OCI-LY1 (cell line): ENCODE data around the gene SMYD2.

Experiments used
- H2AFZ ChIP-seq: fragments of 200-600 bp; sonication (generic), shearing (Covaris generic); 2 replicates; pipeline ENCODE4 v1.6.0; 2014; ENCODE audit warnings: antibody characterized with exemption, mild to moderate bottlenecking, low read length
- H3F3A ChIP-seq: fragments of 200-600 bp; sonication (generic), shearing (Covaris generic); 2 replicates; pipeline ENCODE4 v1.6.0; 2014; ENCODE audit warnings: mild to moderate bottlenecking, antibody characterized with exemption, low read length, moderate library complexity; ENCODE audit not compliant: insufficient read depth
- H3K27ac ChIP-seq: fragments of 200-600 bp; sonication (generic); 2 replicates; pipeline ENCODE4 v1.5.1; 2014; ENCODE audit warnings: low read length, mixed run types, mild to moderate bottlenecking, low read depth; ENCODE audit not compliant: poor library complexity, severe bottlenecking
- H3K27me3 ChIP-seq: fragments of 200-600 bp; sonication (generic); 2 replicates; pipeline ENCODE4 v1.6.0; 2014; ENCODE audit warnings: antibody characterized with exemption, mild to moderate bottlenecking, low read length, moderate library complexity; ENCODE audit not compliant: insufficient read depth
- H3K36me3 ChIP-seq: fragments of 200-600 bp; sonication (generic); 2 replicates; pipeline ENCODE4 v1.6.1; 2014; ENCODE audit warnings: mild to moderate bottlenecking, antibody characterized with exemption, low read length, moderate library complexity, mixed read lengths; ENCODE audit not compliant: insufficient read depth
- H3K4me1 ChIP-seq: fragments of 200-600 bp; sonication (generic); 2 replicates; pipeline ENCODE4 v1.5.1; 2014; ENCODE audit warnings: mild to moderate bottlenecking, low read length, moderate library complexity; ENCODE audit not compliant: insufficient read depth, severe bottlenecking
- H3K4me2 ChIP-seq: fragments of 200-600 bp; sonication (generic), shearing (Covaris generic); 2 replicates; pipeline ENCODE4 v1.6.1; 2014; ENCODE audit warnings: low read length
- H3K4me3 ChIP-seq: fragments of 200-600 bp; sonication (generic); 2 replicates; pipeline ENCODE4 v1.5.1; 2014; ENCODE audit warnings: low read length, low read depth, mild to moderate bottlenecking, mixed read lengths; ENCODE audit not compliant: poor library complexity, severe bottlenecking
- H3K79me2 ChIP-seq: fragments of 200-600 bp; shearing (Covaris generic); 2 replicates; pipeline ENCODE4 v1.6.1; 2016; ENCODE audit warnings: mixed run types, low read length, mixed read lengths; ENCODE audit not compliant: insufficient read depth
- H3K9ac ChIP-seq: fragments of 200-600 bp; sonication (generic), shearing (Covaris generic); 2 replicates; pipeline ENCODE4 v1.6.1; 2014; ENCODE audit warnings: mild to moderate bottlenecking, low read length, mixed read lengths
- H3K9me2 ChIP-seq: fragments of 200-600 bp; sonication (generic), shearing (Covaris generic); 2 replicates; pipeline ENCODE4 v1.6.1; 2014; ENCODE audit warnings: low read depth, mild to moderate bottlenecking, low read length, mixed read lengths
- H3K9me3 ChIP-seq: fragments of 200-600 bp; shearing (Covaris generic); 2 replicates; pipeline ENCODE4 v1.6.1; 2014; ENCODE audit warnings: low read length, mixed read lengths
- H4K20me1 ChIP-seq: fragments of 200-600 bp; sonication (generic), shearing (Covaris generic); 2 replicates; pipeline ENCODE4 v1.6.0; 2016; ENCODE audit warnings: mild to moderate bottlenecking, low read length; ENCODE audit not compliant: insufficient read depth
- EZH2 ChIP-seq: fragments of 200-600 bp; sonication (generic), shearing (Covaris generic); IDR thresholded peaks from 2 replicates; pipeline ENCODE4 v1.8.0; 2017; ENCODE audit warnings: borderline replicate concordance, mixed run types, mild to moderate bottlenecking, antibody characterized with exemption, low read length, moderate library complexity, mixed read lengths
- TF ChIP-seq, protein P1 (sequence below): fragments of 200-600 bp; sonication (generic), shearing (Covaris generic); IDR thresholded peaks from 2 replicates; pipeline ENCODE4 v1.5.1; 2017; ENCODE audit warnings: mild to moderate bottlenecking, antibody characterized with exemption, low read length, moderate library complexity, mixed read lengths

Gene SMYD2

DNA sequence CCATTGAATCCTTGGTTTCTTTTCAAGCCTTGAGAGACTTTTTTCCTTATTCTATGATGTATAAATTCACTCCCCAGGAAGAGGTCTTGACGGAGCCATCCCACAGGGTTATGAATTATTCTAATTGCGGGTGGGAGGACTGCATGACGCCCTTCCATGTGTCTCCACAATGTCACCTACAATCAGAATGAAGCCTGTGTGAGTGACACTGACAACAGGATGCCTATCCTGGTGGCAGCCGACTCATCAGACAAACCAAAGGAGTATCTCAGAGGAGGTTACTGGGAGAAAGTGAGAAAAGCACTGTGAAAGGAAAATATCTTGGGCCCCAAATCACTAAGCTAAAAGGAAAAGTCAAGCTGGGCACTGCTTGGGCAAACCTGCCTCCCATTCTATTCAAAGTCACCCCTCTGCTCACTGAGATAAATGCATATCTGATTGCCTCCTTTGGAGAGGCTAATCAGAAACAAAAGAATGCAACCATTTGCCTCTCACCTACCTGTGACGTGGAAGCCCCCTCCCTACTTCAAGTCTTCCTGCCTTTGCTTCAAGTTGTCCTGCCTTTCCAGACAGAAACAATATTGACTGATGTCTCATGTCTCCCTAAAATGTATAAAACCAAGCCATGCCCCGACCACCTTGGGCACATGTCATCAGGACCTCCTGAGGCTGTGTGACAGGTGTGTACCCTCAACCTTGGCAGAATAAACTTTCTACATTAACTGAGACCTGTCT is 98.4 kb downstream of the SMYD2 start:
- H3K9ac ChIP-seq = no peak overlapping the region
- no peaks in the 10 kb centered on the region for H4K20me1 ChIP-seq
- no peak overlapping the region for H2AFZ ChIP-seq
- no peaks in the 10 kb centered on the region for H3K36me3 ChIP-seq
- H3K27ac ChIP-seq = no peak overlapping the region
- H3K9me3 ChIP-seq = no peaks in the 10 kb centered on the region
- H3K27me3 ChIP-seq = no peaks in the 10 kb centered on the region; the same call in 1 of the 2 replicates
- TF ChIP-seq, protein P1, sequence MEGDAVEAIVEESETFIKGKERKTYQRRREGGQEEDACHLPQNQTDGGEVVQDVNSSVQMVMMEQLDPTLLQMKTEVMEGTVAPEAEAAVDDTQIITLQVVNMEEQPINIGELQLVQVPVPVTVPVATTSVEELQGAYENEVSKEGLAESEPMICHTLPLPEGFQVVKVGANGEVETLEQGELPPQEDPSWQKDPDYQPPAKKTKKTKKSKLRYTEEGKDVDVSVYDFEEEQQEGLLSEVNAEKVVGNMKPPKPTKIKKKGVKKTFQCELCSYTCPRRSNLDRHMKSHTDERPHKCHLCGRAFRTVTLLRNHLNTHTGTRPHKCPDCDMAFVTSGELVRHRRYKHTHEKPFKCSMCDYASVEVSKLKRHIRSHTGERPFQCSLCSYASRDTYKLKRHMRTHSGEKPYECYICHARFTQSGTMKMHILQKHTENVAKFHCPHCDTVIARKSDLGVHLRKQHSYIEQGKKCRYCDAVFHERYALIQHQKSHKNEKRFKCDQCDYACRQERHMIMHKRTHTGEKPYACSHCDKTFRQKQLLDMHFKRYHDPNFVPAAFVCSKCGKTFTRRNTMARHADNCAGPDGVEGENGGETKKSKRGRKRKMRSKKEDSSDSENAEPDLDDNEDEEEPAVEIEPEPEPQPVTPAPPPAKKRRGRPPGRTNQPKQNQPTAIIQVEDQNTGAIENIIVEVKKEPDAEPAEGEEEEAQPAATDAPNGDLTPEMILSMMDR = no peak
- TF ChIP-seq EZH2 = no peak
- no peaks in the 10 kb centered on the region for H3K4me1 ChIP-seq
- H3K79me2 ChIP-seq = no peaks in the 10 kb centered on the region
- no peaks in the 10 kb centered on the region for H3F3A ChIP-seq
- H3K4me3 ChIP-seq = no peak overlapping the region
- no peaks in the 10 kb centered on the region for H3K9me2 ChIP-seq
- no peak overlapping the region for H3K4me2 ChIP-seq

DNA sequence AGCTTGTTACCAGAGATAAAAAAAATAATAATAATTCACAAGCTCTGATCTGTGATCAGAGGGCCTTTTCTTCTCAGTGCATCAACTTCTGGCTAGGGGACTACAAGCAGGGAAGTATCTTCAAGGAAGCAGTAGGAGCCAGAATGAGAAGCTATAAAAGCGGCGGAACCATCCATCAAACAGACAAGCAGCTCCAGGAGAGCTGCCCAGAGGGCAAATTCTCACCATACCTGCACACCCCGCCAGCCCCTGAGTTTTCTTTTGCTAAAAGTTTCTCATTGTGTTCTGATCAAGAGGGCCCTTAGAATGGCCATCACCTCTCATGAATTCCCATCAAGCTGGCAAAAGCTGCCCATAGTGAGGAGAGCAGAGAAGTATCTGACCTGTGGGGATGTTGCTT is 99.4 kb downstream of the SMYD2 start:
- Histone ChIP-seq H3F3A (no peaks in the 10 kb centered on the region), H3K9ac (no peak overlapping the region), H3K9me2 (no peaks in the 10 kb centered on the region), H3K9me3 (no peaks in the 10 kb centered on the region), H3K4me2 (no peak overlapping the region), H3K4me1 (no peaks in the 10 kb centered on the region), H3K27ac (no peak overlapping the region), H3K36me3 (no peaks in the 10 kb centered on the region), H4K20me1 (no peaks in the 10 kb centered on the region), H3K79me2 (no peaks in the 10 kb centered on the region), H2AFZ (no peak overlapping the region), H3K4me3 (no peak overlapping the region), H3K27me3 (no peaks in the 10 kb centered on the region; the same call in 1 of the 2 replicates)
- TF ChIP-seq, protein P1 = no peak
- TF ChIP-seq EZH2 = no peak

DNA sequence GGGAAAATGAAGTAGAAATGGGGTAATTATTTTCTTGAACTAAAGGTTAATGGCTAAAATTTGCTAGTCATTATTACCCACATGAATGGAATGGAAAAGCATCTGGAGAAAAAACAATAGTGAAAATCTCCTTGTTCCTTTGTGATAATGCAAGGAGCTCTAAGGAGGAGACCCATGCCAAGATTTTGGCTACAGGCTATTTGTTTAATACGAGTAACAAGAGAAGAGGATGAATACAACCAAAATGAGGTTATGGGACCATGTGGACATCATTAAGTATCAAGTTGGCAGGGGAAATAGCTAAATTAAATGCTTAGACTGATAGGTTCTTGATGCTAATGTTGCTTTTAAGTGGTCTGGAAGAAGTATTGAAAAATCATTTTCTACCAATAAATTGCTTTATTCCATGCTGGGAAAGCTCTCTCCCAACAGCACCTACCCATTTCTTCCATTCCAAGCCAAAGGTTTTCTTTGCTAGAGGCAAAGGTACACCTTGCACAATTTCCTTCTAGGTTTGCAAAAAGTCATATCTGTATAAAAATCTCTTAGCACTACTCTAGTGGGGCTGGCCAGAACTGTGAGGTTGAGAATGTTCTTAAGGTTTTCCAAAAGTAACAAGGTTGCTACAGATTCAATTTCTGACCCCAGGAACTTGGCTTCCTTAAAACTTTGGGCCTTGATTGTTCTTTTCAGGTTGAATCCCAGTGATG is 100.2 kb downstream of the SMYD2 start:
- TF ChIP-seq, protein P1 = no peak
- TF ChIP-seq EZH2 = no peak
- Histone ChIP-seq H3K9me2 (no peaks in the 10 kb centered on the region), H3K4me2 (no peak overlapping the region), H3K9me3 (no peaks in the 10 kb centered on the region), H3K4me1 (no peaks in the 10 kb centered on the region), H3K4me3 (no peak overlapping the region), H3K36me3 (no peaks in the 10 kb centered on the region), H3K27ac (no peak overlapping the region), H4K20me1 (no peaks in the 10 kb centered on the region), H3K27me3 (no peaks in the 10 kb centered on the region; the same call in 1 of the 2 replicates), H3F3A (no peaks in the 10 kb centered on the region), H3K79me2 (no peaks in the 10 kb centered on the region), H3K9ac (no peak overlapping the region), H2AFZ (no peak overlapping the region)
